ENCODE data around the gene TMPRSS6.

TMPRSS6 gene

GRCh38 chr22:37115032-37115431 lies 5.5 kb upstream of the TMPRSS6 start:
- Histone ChIP-seq H3K4me2 (ENCODE audit: low read length) (no peak overlapping the region), H3K4me3 (ENCODE audit: low read depth, low read length, poor library complexity, severe bottlenecking) (no peak overlapping the region), H2AFZ (ENCODE audit: low read length) (no peak overlapping the region), H3K79me2 (ENCODE audit: insufficient read depth, low read length) (no peaks in the 10 kb centered on the region), H3K9ac (ENCODE audit: low read length) (no peak overlapping the region), H3K27me3 (ENCODE audit: insufficient read depth, low read length) (no peaks in the 10 kb centered on the region; the same call in 1 of the 2 replicates), H3F3A (ENCODE audit: insufficient read depth, low read length) (no peaks in the 10 kb centered on the region), H4K20me1 (ENCODE audit: insufficient read depth, low read length) (no peaks in the 10 kb centered on the region), H3K9me2 (ENCODE audit: low read depth, low read length) (no peaks in the 10 kb centered on the region), H3K4me1 (ENCODE audit: insufficient read depth, low read length, severe bottlenecking) (no peaks in the 10 kb centered on the region), H3K36me3 (ENCODE audit: insufficient read depth, low read length) (no peaks in the 10 kb centered on the region), H3K27ac (ENCODE audit: low read depth, low read length, poor library complexity, severe bottlenecking) (no peak overlapping the region), H3K9me3 (ENCODE audit: low read length) (no peaks in the 10 kb centered on the region)
- TF ChIP-seq EZH2 (IDR thresholded peaks at IDR 0.05; ENCODE audit: borderline replicate concordance, low read length) (no peak), CTCF (IDR thresholded peaks at IDR 0.05; ENCODE audit: low read length) (no peak)

- no peaks in the 10 kb centered on the region for H3K4me1 ChIP-seq (ENCODE audit: insufficient read depth, low read length, severe bottlenecking)
- no peak overlapping the region for H2AFZ ChIP-seq (ENCODE audit: low read length)
- no peaks in the 10 kb centered on the region for H3K79me2 ChIP-seq (ENCODE audit: insufficient read depth, low read length)
- H3K4me2 ChIP-seq (ENCODE audit: low read length), result no peak overlapping the region
- no peaks in the 10 kb centered on the region for H4K20me1 ChIP-seq (ENCODE audit: insufficient read depth, low read length)
- no peaks in the 10 kb centered on the region for H3K9me2 ChIP-seq (ENCODE audit: low read depth, low read length)
- H3K9ac ChIP-seq (ENCODE audit: low read length), result no peak overlapping the region
- no peaks in the 10 kb centered on the region for H3F3A ChIP-seq (ENCODE audit: insufficient read depth, low read length)
- H3K9me3 ChIP-seq (ENCODE audit: low read length), result no peaks in the 10 kb centered on the region
- TF ChIP-seq EZH2 (IDR thresholded peaks at IDR 0.05; ENCODE audit: borderline replicate concordance, low read length) (no peak), CTCF (IDR thresholded peaks at IDR 0.05; ENCODE audit: low read length) (no peak)
- no peak overlapping the region for H3K4me3 ChIP-seq (ENCODE audit: low read depth, low read length, poor library complexity, severe bottlenecking)
- H3K27ac ChIP-seq (ENCODE audit: low read depth, low read length, poor library complexity, severe bottlenecking), result no peak overlapping the region
- H3K36me3 ChIP-seq (ENCODE audit: insufficient read depth, low read length), result no peaks in the 10 kb centered on the region
- H3K27me3 ChIP-seq (ENCODE audit: insufficient read depth, low read length), result no peaks in the 10 kb centered on the region; the same call in 1 of the 2 replicates
Measured at GRCh38 chr22:37113757-37114156, 4.2 kb upstream of the TMPRSS6 start.

- Histone ChIP-seq H3K36me3 (ENCODE audit: insufficient read depth, low read length) (no peaks in the 10 kb centered on the region), H3F3A (ENCODE audit: insufficient read depth, low read length) (no peaks in the 10 kb centered on the region), H3K9me3 (ENCODE audit: low read length) (no peaks in the 10 kb centered on the region), H3K79me2 (ENCODE audit: insufficient read depth, low read length) (no peaks in the 10 kb centered on the region), H3K9me2 (ENCODE audit: low read depth, low read length) (no peaks in the 10 kb centered on the region), H2AFZ (ENCODE audit: low read length) (no peak overlapping the region), H3K27me3 (ENCODE audit: insufficient read depth, low read length) (no peaks in the 10 kb centered on the region; the same call in 1 of the 2 replicates), H3K4me2 (ENCODE audit: low read length) (no peak overlapping the region), H3K4me1 (ENCODE audit: insufficient read depth, low read length, severe bottlenecking) (no peaks in the 10 kb centered on the region), H3K4me3 (ENCODE audit: low read depth, low read length, poor library complexity, severe bottlenecking) (no peak overlapping the region), H3K27ac (ENCODE audit: low read depth, low read length, poor library complexity, severe bottlenecking) (no peak overlapping the region), H3K9ac (ENCODE audit: low read length) (no peak overlapping the region), H4K20me1 (ENCODE audit: insufficient read depth, low read length) (no peaks in the 10 kb centered on the region)
- no peak for TF ChIP-seq CTCF (IDR thresholded peaks at IDR 0.05; ENCODE audit: low read length)
- no peak for TF ChIP-seq EZH2 (IDR thresholded peaks at IDR 0.05; ENCODE audit: borderline replicate concordance, low read length)
Measured at GRCh38 chr22:37112084-37112728, 2.7 kb upstream of the TMPRSS6 start.
